GM23338 (cell line): Measurements from ENCODE around the gene SIRT6. TPM values are rescaled to one million over a fixed set of nuclear protein-coding genes. Genes with fewer than 3 reads are reported as not detected.

Source experiments
- ATAC-seq: fragments of 200-7000 bp; cut with Tn5 transposase; 3 replicates; pipeline ENCODE4 v1.9.1; 2020
- DNase-seq: peaks from one replicate; pipeline ENCODE4 v3.0.0-alpha.2; 2015; ENCODE audit warnings: low spot score
- H2AFZ ChIP-seq: fragments of 200-600 bp; sonication (generic); 2 replicates; pipeline ENCODE4 v1.8.0; 2016; ENCODE audit warnings: antibody characterized with exemption, mild to moderate bottlenecking, moderate library complexity
- H3F3A ChIP-seq: fragments of 200-600 bp; sonication (generic); replicated peaks from 2 replicates; pipeline ENCODE4 v1.8.0; 2017; ENCODE audit warnings: antibody characterized with exemption, mixed run types, low read depth
- H3K27ac ChIP-seq: fragments of 200-600 bp; sonication (generic); 2 replicates; pipeline ENCODE4 v1.6.1; 2016; ENCODE audit warnings: low read depth
- H3K27me3 ChIP-seq: fragments of 200-600 bp; sonication (generic); 2 replicates; pipeline ENCODE4 v1.8.0; 2016; ENCODE audit warnings: mild to moderate bottlenecking, mixed run types, moderate library complexity; ENCODE audit not compliant: insufficient read depth
- H3K36me3 ChIP-seq: fragments of 200-600 bp; sonication (generic); 2 replicates; pipeline ENCODE4 v1.8.0; 2016; ENCODE audit warnings: mild to moderate bottlenecking; ENCODE audit not compliant: insufficient read depth
- H3K4me1 ChIP-seq: fragments of 200-600 bp; sonication (generic); 2 replicates; pipeline ENCODE4 v1.8.0; 2016; ENCODE audit warnings: mild to moderate bottlenecking, moderate library complexity; ENCODE audit not compliant: insufficient read depth
- H3K4me2 ChIP-seq: fragments of 200-600 bp; sonication (generic); 2 replicates; pipeline ENCODE4 v1.7.1; 2017; ENCODE audit warnings: mixed run types
- H3K4me3 ChIP-seq: fragments of 200-600 bp; sonication (generic); 2 replicates; pipeline ENCODE4 v1.6.1; 2016; ENCODE audit warnings: mixed run types
- H3K79me2 ChIP-seq: fragments of 200-600 bp; sonication (generic); replicated peaks from 2 replicates; pipeline ENCODE4 v1.8.0; 2017; ENCODE audit warnings: mild to moderate bottlenecking; ENCODE audit not compliant: insufficient read depth
- H3K9me2 ChIP-seq: fragments of 200-600 bp; sonication (generic); 2 replicates; pipeline ENCODE4 v1.8.0; 2017; ENCODE audit not compliant: insufficient read depth
- H4K20me1 ChIP-seq: fragments of 200-600 bp; sonication (generic); replicated peaks from 2 replicates; pipeline ENCODE4 v1.8.0; 2017; ENCODE audit warnings: mild to moderate bottlenecking; ENCODE audit not compliant: insufficient read depth
- H3K27ac Mint-ChIP-seq: 2 replicates; pipeline ENCODE4 v1.8.0; 2020; ENCODE audit warnings: inconsistent platforms, mild to moderate bottlenecking, moderate library complexity, mixed read lengths
- H3K27me3 Mint-ChIP-seq: 3 replicates; pipeline ENCODE4 v1.8.0; 2022; ENCODE audit warnings: low read depth, mild to moderate bottlenecking, moderate library complexity, mixed read lengths, inconsistent platforms; ENCODE audit not compliant: insufficient read depth, poor library complexity
- H3K36me3 Mint-ChIP-seq: 3 replicates; pipeline ENCODE4 v1.8.0; 2021; ENCODE audit warnings: low read depth, mild to moderate bottlenecking, inconsistent platforms, moderate library complexity, mixed read lengths
- H3K4me1 Mint-ChIP-seq: 3 replicates; pipeline ENCODE4 v1.8.0; 2020; ENCODE audit warnings: mild to moderate bottlenecking, inconsistent platforms, mixed read lengths
- H3K4me3 Mint-ChIP-seq: 3 replicates; pipeline ENCODE4 v1.8.0; 2021; ENCODE audit warnings: moderate library complexity, mild to moderate bottlenecking, inconsistent platforms, mixed read lengths
- H3K9me3 Mint-ChIP-seq: 3 replicates; pipeline ENCODE4 v1.8.0; 2020; ENCODE audit warnings: moderate library complexity, mild to moderate bottlenecking, inconsistent platforms, mixed read lengths
- CTCF ChIP-seq, 2 experiments: fragments of 200-600 bp in 1 of 2; sonication (generic) in 1 of 2; conservative IDR thresholded peaks; 2 replicates each; pipeline versions ENCODE4 v1.5.1 to v1.6.1; 2016 to 2017; ENCODE audit warnings: antibody characterized with exemption in 2 of 2, low read depth in 2 of 2, mild to moderate bottlenecking in 2 of 2, moderate library complexity in 1 of 2
- EZH2 ChIP-seq: fragments of 200-600 bp; sonication (generic); IDR thresholded peaks from one replicate; pipeline ENCODE4 v1.8.0; 2017; ENCODE audit warnings: antibody characterized with exemption, mild to moderate bottlenecking, low read depth; ENCODE audit not compliant: unreplicated experiment
- ZNF331 ChIP-seq: fragments of 250-450 bp; sonication (Bioruptor Pico); IDR thresholded peaks from 2 replicates; pipeline ENCODE4 v1.5.0; 2020; ENCODE audit warnings: low read depth, mild to moderate bottlenecking, moderate library complexity
- ZNF462 ChIP-seq: fragments of 250-450 bp; sonication (Bioruptor Pico); IDR thresholded peaks from 2 replicates; pipeline ENCODE4 v1.5.0; 2020; ENCODE audit warnings: mild to moderate bottlenecking, moderate library complexity
- polyA plus RNA-seq: library from polyadenylated mRNA; unstranded; fragments of >200 nt; fragmentation: Nextera tagmentation; extraction: Ambion mirVana; gene quantifications from 2 replicates; pipeline ENCODE4 v1.2.1, GENCODE V29; 2016
- total RNA-seq: library from RNA; depleted of rRNA; stranded (reverse); fragments of >200 nt; shearing (Covaris generic); gene quantifications from 2 replicates; pipeline ENCODE4 v1.2.3, GENCODE V29; 2014

SIRT6 gene
- total and polyA plus RNA-seq, 2 experiments from 2014 or later: 18.9 to 26.7 TPM

GRCh38 chr19:4199699-4200293 lies 17.4 kb upstream of the SIRT6 start:
- peaks cover 14% of the 10 kb centered on the region for H3K4me1 Mint-ChIP-seq
- Histone ChIP-seq H3F3A (peaks cover 14% of the 10 kb centered on the region), H4K20me1 (no peaks in the 10 kb centered on the region), H3K4me2 (no peak overlapping the region), H2AFZ (no peak overlapping the region), H3K9me2 (peaks cover 5% of the 10 kb centered on the region), H3K27ac (no peak overlapping the region), H3K4me1 (peaks cover 3% of the 10 kb centered on the region; the same call in 1 of the 2 replicates), H3K4me3 (no peak overlapping the region), H3K36me3 (no peaks in the 10 kb centered on the region), H3K27me3 (peaks cover 6% of the 10 kb centered on the region; the same call in 1 of the 2 replicates), H3K79me2 (no peaks in the 10 kb centered on the region)
- H3K27ac Mint-ChIP-seq: no peak overlapping the region
- peak; percentile 30 for ATAC-seq
- H3K9me3 Mint-ChIP-seq: peaks cover 11% of the 10 kb centered on the region
- DNase-seq: peak; percentile 70
- peaks cover 8% of the 10 kb centered on the region; the same call in 1 of the 3 replicates for H3K36me3 Mint-ChIP-seq
- H3K27me3 Mint-ChIP-seq: peaks cover 21% of the 10 kb centered on the region
- no peak overlapping the region for H3K4me3 Mint-ChIP-seq
- peak; percentile 36 to 60 for TF ChIP-seq CTCF (conservative IDR thresholded peaks at IDR 0.05; ENCODE audit: low read depth in 2 of 2)
- no peak for TF ChIP-seq ZNF331
- TF ChIP-seq EZH2: no peak
- TF ChIP-seq ZNF462 (CRISPR knock-in tag): no peak
